RWPE2 (cell line): ENCODE data around the gene ZNF57.

Source experiments
- ATAC-seq: fragments of 200-7000 bp; cut with Tn5 transposase; 3 replicates; pipeline ENCODE4 v1.9.1; 2021; ENCODE audit warnings: low read depth
- DNase-seq: peaks from one replicate; pipeline ENCODE4 v3.0.0-alpha.2; 2020; ENCODE audit warnings: low spot score
- H3K27ac ChIP-seq: fragments of 450-650 bp; 2 replicates; pipeline ENCODE4 v1.5.1; 2017; ENCODE audit warnings: mild to moderate bottlenecking; ENCODE audit not compliant: poor library complexity, severe bottlenecking
- H3K27me3 ChIP-seq: fragments of 250-450 bp; sonication (Bioruptor Pico); 2 replicates; pipeline ENCODE4 v1.5.1; 2021; ENCODE audit warnings: mild to moderate bottlenecking, moderate library complexity; ENCODE audit not compliant: insufficient read depth, poor library complexity, severe bottlenecking
- H3K36me3 ChIP-seq: fragments of 250-450 bp; sonication (Bioruptor Pico); 2 replicates; pipeline ENCODE4 v1.5.1; 2020; ENCODE audit warnings: low read depth, mild to moderate bottlenecking, moderate library complexity
- H3K4me1 ChIP-seq: fragments of 250-450 bp; sonication (Bioruptor Pico); 2 replicates; pipeline ENCODE4 v1.5.1; 2021; ENCODE audit warnings: mild to moderate bottlenecking, moderate library complexity; ENCODE audit not compliant: insufficient read depth, poor library complexity, severe bottlenecking
- H3K4me3 ChIP-seq: fragments of 250-450 bp; sonication (Bioruptor Pico); 2 replicates; pipeline ENCODE4 v1.5.1; 2021; ENCODE audit warnings: mild to moderate bottlenecking, moderate library complexity; ENCODE audit not compliant: severe bottlenecking
- H3K9me3 ChIP-seq: fragments of 250-450 bp; sonication (Bioruptor Pico); 2 replicates; pipeline ENCODE4 v1.5.1; 2021; ENCODE audit warnings: mild to moderate bottlenecking, moderate library complexity; ENCODE audit not compliant: severe bottlenecking
- TF ChIP-seq, protein P1 (sequence below): fragments of 450-650 bp; IDR thresholded peaks from one replicate; pipeline ENCODE4 v1.5.1; 2017; ENCODE audit warnings: mild to moderate bottlenecking, moderate library complexity; ENCODE audit not compliant: poor library complexity, severe bottlenecking

Gene ZNF57

DNA sequence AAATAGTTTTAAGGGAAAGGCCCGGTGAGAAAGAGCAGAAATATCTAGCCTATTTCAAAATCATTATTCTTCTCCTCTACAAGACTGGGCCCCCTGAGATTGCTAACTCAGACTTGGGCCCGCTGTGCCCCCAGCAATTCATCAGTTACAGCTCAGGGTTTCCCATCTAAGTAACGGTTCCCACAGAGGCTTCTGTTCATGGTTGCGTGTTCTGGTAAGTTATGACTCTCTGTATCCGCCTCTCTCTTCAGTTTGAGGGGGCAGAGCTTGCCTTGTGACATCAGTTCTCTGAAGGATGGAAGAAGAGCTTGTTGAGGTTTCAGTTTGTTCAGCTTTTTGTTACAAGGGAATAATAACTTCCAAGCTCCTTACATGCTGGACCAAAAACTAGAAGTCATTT lies 11.6 kb downstream of the ZNF57 start:
- TF ChIP-seq, protein P1, sequence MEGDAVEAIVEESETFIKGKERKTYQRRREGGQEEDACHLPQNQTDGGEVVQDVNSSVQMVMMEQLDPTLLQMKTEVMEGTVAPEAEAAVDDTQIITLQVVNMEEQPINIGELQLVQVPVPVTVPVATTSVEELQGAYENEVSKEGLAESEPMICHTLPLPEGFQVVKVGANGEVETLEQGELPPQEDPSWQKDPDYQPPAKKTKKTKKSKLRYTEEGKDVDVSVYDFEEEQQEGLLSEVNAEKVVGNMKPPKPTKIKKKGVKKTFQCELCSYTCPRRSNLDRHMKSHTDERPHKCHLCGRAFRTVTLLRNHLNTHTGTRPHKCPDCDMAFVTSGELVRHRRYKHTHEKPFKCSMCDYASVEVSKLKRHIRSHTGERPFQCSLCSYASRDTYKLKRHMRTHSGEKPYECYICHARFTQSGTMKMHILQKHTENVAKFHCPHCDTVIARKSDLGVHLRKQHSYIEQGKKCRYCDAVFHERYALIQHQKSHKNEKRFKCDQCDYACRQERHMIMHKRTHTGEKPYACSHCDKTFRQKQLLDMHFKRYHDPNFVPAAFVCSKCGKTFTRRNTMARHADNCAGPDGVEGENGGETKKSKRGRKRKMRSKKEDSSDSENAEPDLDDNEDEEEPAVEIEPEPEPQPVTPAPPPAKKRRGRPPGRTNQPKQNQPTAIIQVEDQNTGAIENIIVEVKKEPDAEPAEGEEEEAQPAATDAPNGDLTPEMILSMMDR = no peak
- H3K9me3 ChIP-seq = peaks cover 6% of the 10 kb centered on the region

DNA sequence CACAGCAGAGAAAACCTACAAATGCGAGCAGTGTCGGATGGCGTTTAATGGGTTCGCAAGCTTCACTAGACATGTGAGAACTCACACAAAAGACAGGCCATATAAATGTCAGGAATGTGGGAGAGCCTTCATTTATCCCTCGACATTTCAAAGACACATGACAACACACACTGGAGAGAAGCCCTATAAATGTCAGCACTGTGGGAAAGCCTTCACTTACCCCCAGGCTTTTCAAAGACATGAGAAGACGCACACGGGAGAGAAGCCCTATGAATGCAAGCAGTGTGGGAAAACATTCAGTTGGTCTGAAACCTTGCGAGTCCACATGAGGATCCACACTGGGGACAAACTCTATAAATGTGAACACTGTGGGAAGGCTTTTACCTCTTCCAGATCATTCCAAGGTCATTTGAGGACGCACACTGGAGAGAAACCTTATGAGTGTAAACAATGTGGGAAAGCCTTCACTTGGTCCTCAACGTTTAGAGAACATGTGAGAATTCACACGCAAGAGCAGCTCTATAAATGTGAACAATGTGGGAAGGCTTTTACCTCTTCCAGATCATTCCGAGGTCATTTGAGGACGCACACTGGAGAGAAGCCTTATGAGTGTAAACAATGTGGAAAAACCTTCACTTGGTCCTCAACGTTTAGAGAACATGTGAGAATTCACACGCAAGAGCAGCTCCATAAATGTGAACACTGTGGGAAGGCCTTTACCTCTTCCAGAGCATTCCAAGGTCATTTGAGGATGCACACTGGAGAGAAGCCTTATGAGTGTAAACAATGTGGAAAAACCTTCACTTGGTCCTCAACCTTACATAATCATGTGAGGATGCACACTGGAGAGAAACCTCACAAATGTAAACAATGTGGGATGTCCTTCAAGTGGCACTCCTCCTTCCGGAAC lies 16.8 kb downstream of the ZNF57 start:
- Histone ChIP-seq H3K4me1 (no peaks in the 10 kb centered on the region), H3K4me3 (no peak overlapping the region), H3K27me3 (no peaks in the 10 kb centered on the region), H3K36me3 (peaks cover 71% of the 10 kb centered on the region), H3K27ac (no peak overlapping the region), H3K9me3 (peaks cover 4% of the 10 kb centered on the region)
- DNase-seq (no peak), ATAC-seq (no peak)
- TF ChIP-seq, protein P1 = no peak

More for the DNA sequence above, 11.6 kb downstream of the ZNF57 start:
- Histone ChIP-seq H3K36me3 (peaks cover 56% of the 10 kb centered on the region), H3K4me1 (peaks cover 11% of the 10 kb centered on the region), H3K27me3 (no peaks in the 10 kb centered on the region), H3K4me3 (no peak overlapping the region), H3K27ac (no peak overlapping the region)
- no peak for DNase-seq
- ATAC-seq = no peak

DNA sequence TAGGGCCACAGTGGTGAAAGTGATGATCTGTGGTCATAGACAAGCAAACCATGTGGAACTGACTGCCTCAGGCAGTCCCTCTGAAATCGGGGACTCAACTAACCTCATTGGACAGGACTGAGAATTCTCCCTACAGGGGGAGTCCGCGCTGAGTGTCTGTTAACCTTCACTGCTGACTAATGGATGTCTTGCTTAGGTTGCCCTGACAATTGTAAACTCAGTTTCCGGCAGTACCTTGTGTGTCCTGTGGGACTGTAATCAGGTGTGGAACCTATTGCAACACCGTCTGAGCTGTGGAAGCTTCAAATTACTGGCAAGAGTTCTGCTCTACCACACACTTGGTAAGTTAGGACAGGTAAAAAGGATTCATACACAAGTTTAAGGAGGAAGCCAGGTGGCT lies 22.3 kb downstream of the ZNF57 start:
- peak overlapping the region; percentile 35 for H3K27ac ChIP-seq
- TF ChIP-seq, protein P1 = no peak
- ATAC-seq = peak; percentile 56
- H3K9me3 ChIP-seq = no peaks in the 10 kb centered on the region
- H3K4me3 ChIP-seq = no peak overlapping the region
- H3K4me1 ChIP-seq = peaks cover 11% of the 10 kb centered on the region
- no peak for DNase-seq
- H3K27me3 ChIP-seq = no peaks in the 10 kb centered on the region
- H3K36me3 ChIP-seq = peaks cover 22% of the 10 kb centered on the region

DNA sequence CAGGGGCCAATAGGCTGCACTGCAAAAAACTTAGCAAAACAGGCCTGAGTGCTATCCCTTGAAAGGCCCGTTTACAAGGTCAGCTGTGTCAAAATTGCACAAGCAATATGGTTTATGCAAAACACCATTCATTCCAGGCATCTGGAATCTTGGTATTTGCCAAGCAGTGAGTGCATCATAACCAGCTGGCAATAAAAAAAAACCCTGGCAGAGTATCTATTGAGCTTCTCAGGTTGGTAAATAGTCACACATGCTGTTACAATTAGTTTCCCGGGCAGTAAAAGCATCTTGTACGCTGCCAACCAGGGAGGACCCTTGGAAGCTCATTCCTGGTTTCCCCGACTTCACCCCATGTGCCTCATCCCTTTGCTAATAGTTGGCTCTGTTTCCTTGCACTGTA lies 22.8 kb downstream of the ZNF57 start:
- peaks cover 11% of the 10 kb centered on the region for H3K4me1 ChIP-seq
- no peaks in the 10 kb centered on the region for H3K9me3 ChIP-seq
- TF ChIP-seq, protein P1 = no peak
- ATAC-seq (peak; percentile 64), DNase-seq (no peak)
- peaks cover 17% of the 10 kb centered on the region for H3K36me3 ChIP-seq
- no peak overlapping the region for H3K4me3 ChIP-seq
- peak overlapping the region; percentile 35 for H3K27ac ChIP-seq
- H3K27me3 ChIP-seq = no peaks in the 10 kb centered on the region
